Astrocyte (in vitro differentiated cells and primary cell): ENCODE measurements around the gene F12. TPM values are rescaled to one million over a fixed set of nuclear protein-coding genes. Genes with fewer than 3 reads are reported as not detected.

Experiments
- DNase-seq: peaks from one replicate; pipeline ENCODE4 v3.0.0-alpha.2; 2010; ENCODE audit warnings: low read depth
- FAIRE-seq: peaks from 2 replicates; lab custom pipeline; 2011; peaks lifted over from hg19 to GRCh38; lab: Jason Lieb, UNC
- H2AFZ ChIP-seq: 2 replicates; pipeline ENCODE4 v1.6.0; 2012; ENCODE audit warnings: low read depth, low read length, inconsistent platforms
- H3K27ac ChIP-seq: 2 replicates; pipeline ENCODE4 v1.5.1; 2011; ENCODE audit warnings: low read depth, low read length, inconsistent platforms
- H3K27me3 ChIP-seq: 2 replicates; pipeline ENCODE4 v1.6.0; 2011; ENCODE audit warnings: low read length, inconsistent platforms; ENCODE audit not compliant: insufficient read depth
- H3K36me3 ChIP-seq: 2 replicates; pipeline ENCODE4 v1.5.1; 2011; ENCODE audit warnings: low read length, inconsistent platforms; ENCODE audit not compliant: insufficient read depth
- H3K4me1 ChIP-seq: 2 replicates; pipeline ENCODE4 v1.5.1; 2011; ENCODE audit warnings: low read length, inconsistent platforms; ENCODE audit not compliant: insufficient read depth
- H3K4me2 ChIP-seq: 2 replicates; pipeline ENCODE4 v1.6.0; 2012; ENCODE audit warnings: low read length, inconsistent platforms
- H3K4me3 ChIP-seq: 2 replicates; pipeline ENCODE4 v1.5.1; 2011; ENCODE audit warnings: low read depth, mild to moderate bottlenecking, low read length, inconsistent platforms; ENCODE audit not compliant: insufficient read depth
- H3K79me2 ChIP-seq: 2 replicates; pipeline ENCODE4 v1.6.0; 2012; ENCODE audit warnings: mild to moderate bottlenecking, low read length, inconsistent platforms; ENCODE audit not compliant: insufficient read depth
- H3K9ac ChIP-seq: 2 replicates; pipeline ENCODE4 v1.6.0; 2012; ENCODE audit warnings: mild to moderate bottlenecking, low read length, inconsistent platforms
- H3K9me3 ChIP-seq: 2 replicates; pipeline ENCODE4 v1.5.1; 2012; ENCODE audit warnings: low read depth, mild to moderate bottlenecking, low read length, inconsistent platforms; ENCODE audit not compliant: insufficient read depth
- H4K20me1 ChIP-seq: 2 replicates; pipeline ENCODE4 v1.6.0; 2012; ENCODE audit warnings: low read length, inconsistent platforms; ENCODE audit not compliant: insufficient read depth
- H3K27ac Mint-ChIP-seq: one replicate; pipeline ENCODE4 v1.8.0; 2021; ENCODE audit warnings: mild to moderate bottlenecking, mixed read lengths; ENCODE audit not compliant: unreplicated experiment
- H3K27me3 Mint-ChIP-seq: one replicate; pipeline ENCODE4 v1.8.0; 2021; ENCODE audit warnings: low read depth, mixed read lengths; ENCODE audit not compliant: unreplicated experiment
- H3K36me3 Mint-ChIP-seq: one replicate; pipeline ENCODE4 v1.8.0; 2021; ENCODE audit warnings: low read depth, mixed read lengths; ENCODE audit not compliant: unreplicated experiment
- H3K4me1 Mint-ChIP-seq: one replicate; pipeline ENCODE4 v1.8.0; 2021; ENCODE audit warnings: low read depth, mixed read lengths; ENCODE audit not compliant: unreplicated experiment
- H3K4me3 Mint-ChIP-seq: one replicate; pipeline ENCODE4 v1.8.0; 2021; ENCODE audit warnings: mild to moderate bottlenecking, moderate library complexity, mixed read lengths; ENCODE audit not compliant: unreplicated experiment
- H3K9me3 Mint-ChIP-seq: one replicate; pipeline ENCODE4 v1.8.0; 2021; ENCODE audit warnings: mild to moderate bottlenecking, mixed read lengths; ENCODE audit not compliant: unreplicated experiment
- EZH2 ChIP-seq: IDR thresholded peaks from 2 replicates; pipeline ENCODE4 v1.6.1; 2012; ENCODE audit warnings: mild to moderate bottlenecking, low read length, inconsistent platforms; ENCODE audit not compliant: insufficient read depth
- total RNA-seq: library from RNA; stranded (reverse); gene quantifications from 2 replicates; pipeline ENCODE4 v1.2.1, GENCODE V29; 2021
- TF ChIP-seq, protein P1 (sequence below): IDR thresholded peaks from 2 replicates; pipeline ENCODE4 v1.5.1; 2011; ENCODE audit warnings: low read depth, mild to moderate bottlenecking, inconsistent platforms, low read length, moderate library complexity; ENCODE audit not compliant: insufficient read depth

F12 gene
- total RNA-seq, 1 donor from 2014 or later, result 3.0 TPM

DNA sequence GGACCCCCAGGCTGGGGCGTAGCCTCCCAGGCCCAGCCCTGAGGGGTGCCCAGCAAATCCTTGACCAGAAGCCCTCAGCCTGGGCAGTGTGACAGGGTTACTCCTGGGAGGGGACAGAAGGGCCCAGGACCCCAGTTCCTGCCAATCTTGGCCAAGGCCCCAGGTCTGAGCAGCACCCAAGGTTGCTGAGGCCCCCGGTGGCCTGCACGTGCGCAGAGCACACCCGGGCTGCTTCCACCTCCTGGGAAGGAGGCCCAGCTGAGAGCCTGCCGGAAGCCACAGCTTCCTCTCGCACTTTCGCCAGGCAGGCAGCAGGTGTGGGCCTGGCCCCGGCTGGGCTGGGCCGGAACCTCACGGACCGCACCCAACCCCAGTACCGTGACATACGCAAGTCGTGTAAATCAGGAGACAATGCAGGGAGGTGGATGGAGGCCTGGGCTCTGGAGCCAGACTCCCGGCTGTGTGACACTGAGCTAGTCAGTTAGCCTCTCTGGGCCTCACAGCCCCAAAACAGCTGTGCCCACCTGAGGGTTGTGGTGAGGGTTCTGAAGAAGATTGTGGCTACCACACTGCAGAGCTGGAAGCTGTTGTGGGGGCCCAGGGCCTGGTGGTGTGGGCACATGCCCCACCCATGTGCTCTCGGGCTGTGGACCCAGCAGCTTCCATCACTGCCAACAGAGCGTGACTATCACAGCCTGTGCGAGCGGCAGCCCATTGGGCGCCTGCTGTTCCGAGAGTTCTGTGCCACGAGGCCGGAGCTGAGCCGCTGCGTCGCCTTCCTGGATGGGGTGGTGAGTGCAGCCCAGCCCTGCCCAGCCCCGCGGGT is 22.2 kb upstream of the F12 start:
- H3K4me3 ChIP-seq, result no peak overlapping the region
- Mint-ChIP-seq H3K27ac (no peak overlapping the region), H3K36me3 (peaks cover 9% of the 10 kb centered on the region), H3K27me3 (no peaks in the 10 kb centered on the region), H3K9me3 (no peaks in the 10 kb centered on the region), H3K4me1 (peaks cover 9% of the 10 kb centered on the region), H3K4me3 (no peak overlapping the region)
- H3K9ac ChIP-seq, result no peak overlapping the region
- H3K9me3 ChIP-seq, result no peaks in the 10 kb centered on the region
- TF ChIP-seq EZH2, result no peak
- TF ChIP-seq, protein P1, sequence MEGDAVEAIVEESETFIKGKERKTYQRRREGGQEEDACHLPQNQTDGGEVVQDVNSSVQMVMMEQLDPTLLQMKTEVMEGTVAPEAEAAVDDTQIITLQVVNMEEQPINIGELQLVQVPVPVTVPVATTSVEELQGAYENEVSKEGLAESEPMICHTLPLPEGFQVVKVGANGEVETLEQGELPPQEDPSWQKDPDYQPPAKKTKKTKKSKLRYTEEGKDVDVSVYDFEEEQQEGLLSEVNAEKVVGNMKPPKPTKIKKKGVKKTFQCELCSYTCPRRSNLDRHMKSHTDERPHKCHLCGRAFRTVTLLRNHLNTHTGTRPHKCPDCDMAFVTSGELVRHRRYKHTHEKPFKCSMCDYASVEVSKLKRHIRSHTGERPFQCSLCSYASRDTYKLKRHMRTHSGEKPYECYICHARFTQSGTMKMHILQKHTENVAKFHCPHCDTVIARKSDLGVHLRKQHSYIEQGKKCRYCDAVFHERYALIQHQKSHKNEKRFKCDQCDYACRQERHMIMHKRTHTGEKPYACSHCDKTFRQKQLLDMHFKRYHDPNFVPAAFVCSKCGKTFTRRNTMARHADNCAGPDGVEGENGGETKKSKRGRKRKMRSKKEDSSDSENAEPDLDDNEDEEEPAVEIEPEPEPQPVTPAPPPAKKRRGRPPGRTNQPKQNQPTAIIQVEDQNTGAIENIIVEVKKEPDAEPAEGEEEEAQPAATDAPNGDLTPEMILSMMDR, result no peak
- H3K36me3 ChIP-seq, result peaks cover 4% of the 10 kb centered on the region
- H4K20me1 ChIP-seq, result peaks cover 44% of the 10 kb centered on the region
- DNase-seq (no peak), FAIRE-seq (no peak)
- no peak overlapping the region for H2AFZ ChIP-seq
- no peaks in the 10 kb centered on the region for H3K27me3 ChIP-seq
- H3K4me2 ChIP-seq, result no peak overlapping the region
- peaks cover 8% of the 10 kb centered on the region for H3K4me1 ChIP-seq
- H3K79me2 ChIP-seq, result peaks cover 38% of the 10 kb centered on the region
- H3K27ac ChIP-seq, result no peak overlapping the region

DNA sequence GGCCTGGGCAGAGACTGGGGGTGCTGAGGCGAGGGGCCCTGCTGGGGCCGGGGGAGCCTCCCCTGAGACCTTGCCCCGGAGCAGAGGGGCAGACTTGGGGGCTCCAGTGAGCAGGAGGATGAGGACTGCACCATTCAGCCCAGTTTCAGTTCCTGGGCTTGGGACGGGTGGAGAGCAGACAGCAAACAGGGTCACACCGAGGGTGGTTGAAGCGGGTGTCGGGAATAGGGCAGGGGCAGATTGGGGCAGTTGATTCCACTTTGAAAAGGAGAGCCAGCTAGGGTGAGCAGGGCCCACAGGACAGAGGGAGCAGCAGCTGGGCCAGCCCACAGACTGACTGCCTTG is 21.6 kb upstream of the F12 start:
- Histone ChIP-seq H3K9me3 (no peaks in the 10 kb centered on the region), H3K27ac (no peak overlapping the region), H3K4me1 (peaks cover 8% of the 10 kb centered on the region), H2AFZ (no peak overlapping the region), H3K79me2 (peaks cover 38% of the 10 kb centered on the region), H3K36me3 (peaks cover 4% of the 10 kb centered on the region), H3K4me3 (no peak overlapping the region), H3K4me2 (no peak overlapping the region), H3K9ac (no peak overlapping the region), H3K27me3 (no peaks in the 10 kb centered on the region), H4K20me1 (peaks cover 44% of the 10 kb centered on the region)
- peaks cover 8% of the 10 kb centered on the region for H3K36me3 Mint-ChIP-seq
- H3K27ac Mint-ChIP-seq, result no peak overlapping the region
- FAIRE-seq (no peak), DNase-seq (no peak)
- H3K4me3 Mint-ChIP-seq, result no peak overlapping the region
- TF ChIP-seq EZH2, result no peak
- TF ChIP-seq, protein P1, result no peak
- peaks cover 9% of the 10 kb centered on the region for H3K4me1 Mint-ChIP-seq
- H3K27me3 Mint-ChIP-seq, result no peaks in the 10 kb centered on the region
- no peaks in the 10 kb centered on the region for H3K9me3 Mint-ChIP-seq
